GM12878 (cell line): Measurements from ENCODE around the gene CA6. TPM values are rescaled to one million over a fixed set of nuclear protein-coding genes. Genes with fewer than 3 reads are reported as not detected.
A peak's percentile ranks its signal among the peaks of the same experiment; 100 is the strongest.

Experiments used
- CHD4 ChIP-seq: fragments of 200-600 bp; sonication (generic); IDR thresholded peaks from 2 replicates; pipeline ENCODE4 v1.6.1; 2016; ENCODE audit warnings: mild to moderate bottlenecking
- EZH2 ChIP-seq: IDR thresholded peaks from 2 replicates; pipeline ENCODE4 v1.6.1; 2012; ENCODE audit warnings: low read depth, mild to moderate bottlenecking, control low read depth, inconsistent platforms, low read length, borderline replicate concordance; ENCODE audit not compliant: control insufficient read depth
- FOS ChIP-seq: IDR thresholded peaks from 3 replicates; pipeline ENCODE4 v1.6.1; 2011; ENCODE audit warnings: borderline replicate concordance; ENCODE audit not compliant: insufficient read length; ENCODE audit errors: extremely low read depth
- NFYB ChIP-seq: IDR thresholded peaks from 2 replicates; pipeline ENCODE4 v1.6.1; 2011; ENCODE audit warnings: low read depth, mild to moderate bottlenecking, low read length, improper control_type of control experiment, moderate library complexity; ENCODE audit not compliant: insufficient read depth
- NR2F1 ChIP-seq: fragments of 450-650 bp; conservative IDR thresholded peaks from 2 replicates; pipeline ENCODE4 v1.6.1; 2017; ENCODE audit warnings: mild to moderate bottlenecking
- POLR2AphosphoS5 ChIP-seq: IDR thresholded peaks from 2 replicates; pipeline ENCODE4 v1.6.1; 2011; ENCODE audit warnings: mild to moderate bottlenecking, low read length, inconsistent platforms
- RAD21 ChIP-seq: IDR thresholded peaks from 2 replicates; pipeline ENCODE4 v1.6.1; 2011; ENCODE audit warnings: mild to moderate bottlenecking, low read depth, low read length, moderate library complexity; ENCODE audit not compliant: insufficient read depth
- SMC3 ChIP-seq: IDR thresholded peaks from 2 replicates; pipeline ENCODE4 v1.6.1; 2011; ENCODE audit warnings: low read length, improper control_type of control experiment, borderline replicate concordance
- SPI1 ChIP-seq: IDR thresholded peaks from 2 replicates; pipeline ENCODE4 v1.6.1; 2011; ENCODE audit warnings: low read depth, mild to moderate bottlenecking, low read length, moderate library complexity, borderline replicate concordance; ENCODE audit not compliant: insufficient read depth
- YBX1 ChIP-seq: fragments of 450-650 bp; IDR thresholded peaks from 2 replicates; pipeline ENCODE4 v1.6.1; 2016; ENCODE audit warnings: antibody characterized with exemption
- polyA plus RNA-seq, 11 experiments: library from polyadenylated mRNA; depleted of rRNA in 4 of 11; unstranded in 6 of 11; stranded (reverse) in 5 of 11; fragments of >200 nt; fragmentation: Nextera tagmentation in 4 of 11; fragmentation: Illumina TruSeq in 1 of 11; extraction: Ambion mirVana in 4 of 11; extraction: Trizol in 1 of 11; gene quantifications; 1 replicate in 1 of 11; 2 replicates in 10 of 11; pipeline versions ENCODE4 v1.2.1 to v1.2.3, GENCODE V29; 2011 to 2016; ENCODE audit warnings: inconsistent platforms in 2 of 11, missing spikeins in 2 of 11, low read depth in 1 of 11
- total RNA-seq, 4 experiments: library from RNA; depleted of rRNA in 3 of 4; stranded (reverse); fragments of >200 nt in 3 of 4; fragmentation: Illumina TruSeq in 1 of 4; extraction: Trizol in 1 of 4; gene quantifications; 2 replicates each; pipeline versions ENCODE4 v1.2.1 to v1.2.3, GENCODE V29; 2013 to 2021
- TF ChIP-seq, protein P1 (sequence below): fragments of 450-650 bp; IDR thresholded peaks from 2 replicates; pipeline ENCODE4 v1.6.1; 2016; ENCODE audit warnings: mild to moderate bottlenecking, moderate library complexity, borderline replicate concordance
- TF ChIP-seq, protein P2 (sequence below): fragments of 450-650 bp; IDR thresholded peaks from 2 replicates; pipeline ENCODE4 v1.6.1; 2017; ENCODE audit warnings: borderline replicate concordance
- TF ChIP-seq, protein P3 (sequence below): IDR thresholded peaks from 2 replicates; pipeline ENCODE4 v1.6.1; 2012; ENCODE audit warnings: low read depth, low read length, improper control_type of control experiment
- TF ChIP-seq, protein P4 (sequence below): fragments of 450-650 bp; IDR thresholded peaks from 2 replicates; pipeline ENCODE4 v1.6.1; 2017; ENCODE audit warnings: mild to moderate bottlenecking, low read depth, inconsistent platforms; ENCODE audit not compliant: poor library complexity, severe bottlenecking
- TF ChIP-seq, protein P5 (sequence below): IDR thresholded peaks from 2 replicates; pipeline ENCODE4 v1.6.1; 2012; ENCODE audit warnings: improper control_type of control experiment, low read depth, low read length; ENCODE audit not compliant: insufficient replicate concordance

CA6 gene
- total and polyA plus RNA-seq, 10 of the 15 experiments (the other 5 are each of a cell fraction or from before 2014, with no cell fraction given): not detected

DNA sequence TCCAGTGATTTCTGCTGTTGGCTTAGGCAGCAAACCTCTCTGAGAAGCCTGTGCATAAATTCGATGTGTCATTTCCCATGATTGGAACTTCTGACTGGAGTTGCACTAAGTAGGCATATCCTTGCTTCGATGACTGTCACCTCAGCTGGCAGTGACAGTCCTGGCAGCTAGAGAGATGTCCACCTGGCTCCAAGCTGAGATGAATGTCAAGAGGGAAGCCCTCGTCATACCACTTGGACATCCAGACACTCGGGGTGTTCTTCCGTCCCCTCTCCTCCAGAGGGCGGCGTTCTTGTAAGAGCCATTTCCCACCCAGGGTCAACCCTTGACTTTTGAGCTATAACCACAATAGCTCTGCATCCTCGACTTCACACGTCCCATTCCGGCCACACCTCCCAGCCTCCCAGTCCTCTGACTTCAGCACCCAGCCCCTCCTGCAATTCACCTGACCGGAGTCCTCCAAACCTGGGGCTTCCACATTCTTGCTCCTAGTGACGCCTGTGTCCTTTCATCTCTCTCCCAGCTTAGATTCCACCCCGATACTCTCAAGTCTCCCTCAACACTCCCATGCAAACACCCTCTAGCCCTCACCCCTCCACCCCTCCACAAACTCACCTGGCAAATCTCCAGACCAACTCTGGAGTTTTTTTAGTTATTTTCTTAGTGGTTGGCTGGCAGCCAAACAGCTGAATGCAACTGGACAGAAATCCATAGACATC, 17.3 kb downstream of the CA6 start (continued):
- TF ChIP-seq, protein P1, sequence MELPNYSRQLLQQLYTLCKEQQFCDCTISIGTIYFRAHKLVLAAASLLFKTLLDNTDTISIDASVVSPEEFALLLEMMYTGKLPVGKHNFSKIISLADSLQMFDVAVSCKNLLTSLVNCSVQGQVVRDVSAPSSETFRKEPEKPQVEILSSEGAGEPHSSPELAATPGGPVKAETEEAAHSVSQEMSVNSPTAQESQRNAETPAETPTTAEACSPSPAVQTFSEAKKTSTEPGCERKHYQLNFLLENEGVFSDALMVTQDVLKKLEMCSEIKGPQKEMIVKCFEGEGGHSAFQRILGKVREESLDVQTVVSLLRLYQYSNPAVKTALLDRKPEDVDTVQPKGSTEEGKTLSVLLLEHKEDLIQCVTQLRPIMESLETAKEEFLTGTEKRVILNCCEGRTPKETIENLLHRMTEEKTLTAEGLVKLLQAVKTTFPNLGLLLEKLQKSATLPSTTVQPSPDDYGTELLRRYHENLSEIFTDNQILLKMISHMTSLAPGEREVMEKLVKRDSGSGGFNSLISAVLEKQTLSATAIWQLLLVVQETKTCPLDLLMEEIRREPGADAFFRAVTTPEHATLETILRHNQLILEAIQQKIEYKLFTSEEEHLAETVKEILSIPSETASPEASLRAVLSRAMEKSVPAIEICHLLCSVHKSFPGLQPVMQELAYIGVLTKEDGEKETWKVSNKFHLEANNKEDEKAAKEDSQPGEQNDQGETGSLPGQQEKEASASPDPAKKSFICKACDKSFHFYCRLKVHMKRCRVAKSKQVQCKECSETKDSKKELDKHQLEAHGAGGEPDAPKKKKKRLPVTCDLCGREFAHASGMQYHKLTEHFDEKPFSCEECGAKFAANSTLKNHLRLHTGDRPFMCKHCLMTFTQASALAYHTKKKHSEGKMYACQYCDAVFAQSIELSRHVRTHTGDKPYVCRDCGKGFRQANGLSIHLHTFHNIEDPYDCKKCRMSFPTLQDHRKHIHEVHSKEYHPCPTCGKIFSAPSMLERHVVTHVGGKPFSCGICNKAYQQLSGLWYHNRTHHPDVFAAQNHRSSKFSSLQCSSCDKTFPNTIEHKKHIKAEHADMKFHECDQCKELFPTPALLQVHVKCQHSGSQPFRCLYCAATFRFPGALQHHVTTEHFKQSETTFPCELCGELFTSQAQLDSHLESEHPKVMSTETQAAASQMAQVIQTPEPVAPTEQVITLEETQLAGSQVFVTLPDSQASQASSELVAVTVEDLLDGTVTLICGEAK: no peak
- TF ChIP-seq FOS (no peak), EZH2 (no peak), SPI1 (no peak), SMC3 (peak; percentile 65; the same call in 1 of the 2 replicates), NR2F1 (0 out of 2 replicates have a peak, but pooled peaks have one; percentile 14), YBX1 (no peak), CHD4 (no peak), NFYB (no peak), RAD21 (peak; percentile 44), POLR2AphosphoS5 (no peak)
- TF ChIP-seq, protein P2, sequence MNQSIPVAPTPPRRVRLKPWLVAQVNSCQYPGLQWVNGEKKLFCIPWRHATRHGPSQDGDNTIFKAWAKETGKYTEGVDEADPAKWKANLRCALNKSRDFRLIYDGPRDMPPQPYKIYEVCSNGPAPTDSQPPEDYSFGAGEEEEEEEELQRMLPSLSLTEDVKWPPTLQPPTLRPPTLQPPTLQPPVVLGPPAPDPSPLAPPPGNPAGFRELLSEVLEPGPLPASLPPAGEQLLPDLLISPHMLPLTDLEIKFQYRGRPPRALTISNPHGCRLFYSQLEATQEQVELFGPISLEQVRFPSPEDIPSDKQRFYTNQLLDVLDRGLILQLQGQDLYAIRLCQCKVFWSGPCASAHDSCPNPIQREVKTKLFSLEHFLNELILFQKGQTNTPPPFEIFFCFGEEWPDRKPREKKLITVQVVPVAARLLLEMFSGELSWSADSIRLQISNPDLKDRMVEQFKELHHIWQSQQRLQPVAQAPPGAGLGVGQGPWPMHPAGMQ: no peak
- TF ChIP-seq, protein P3, sequence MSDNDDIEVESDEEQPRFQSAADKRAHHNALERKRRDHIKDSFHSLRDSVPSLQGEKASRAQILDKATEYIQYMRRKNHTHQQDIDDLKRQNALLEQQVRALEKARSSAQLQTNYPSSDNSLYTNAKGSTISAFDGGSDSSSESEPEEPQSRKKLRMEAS: no peak
- TF ChIP-seq, protein P4, sequence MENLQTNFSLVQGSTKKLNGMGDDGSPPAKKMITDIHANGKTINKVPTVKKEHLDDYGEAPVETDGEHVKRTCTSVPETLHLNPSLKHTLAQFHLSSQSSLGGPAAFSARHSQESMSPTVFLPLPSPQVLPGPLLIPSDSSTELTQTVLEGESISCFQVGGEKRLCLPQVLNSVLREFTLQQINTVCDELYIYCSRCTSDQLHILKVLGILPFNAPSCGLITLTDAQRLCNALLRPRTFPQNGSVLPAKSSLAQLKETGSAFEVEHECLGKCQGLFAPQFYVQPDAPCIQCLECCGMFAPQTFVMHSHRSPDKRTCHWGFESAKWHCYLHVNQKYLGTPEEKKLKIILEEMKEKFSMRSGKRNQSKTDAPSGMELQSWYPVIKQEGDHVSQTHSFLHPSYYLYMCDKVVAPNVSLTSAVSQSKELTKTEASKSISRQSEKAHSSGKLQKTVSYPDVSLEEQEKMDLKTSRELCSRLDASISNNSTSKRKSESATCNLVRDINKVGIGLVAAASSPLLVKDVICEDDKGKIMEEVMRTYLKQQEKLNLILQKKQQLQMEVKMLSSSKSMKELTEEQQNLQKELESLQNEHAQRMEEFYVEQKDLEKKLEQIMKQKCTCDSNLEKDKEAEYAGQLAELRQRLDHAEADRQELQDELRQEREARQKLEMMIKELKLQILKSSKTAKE: no peak
- TF ChIP-seq, protein P5, sequence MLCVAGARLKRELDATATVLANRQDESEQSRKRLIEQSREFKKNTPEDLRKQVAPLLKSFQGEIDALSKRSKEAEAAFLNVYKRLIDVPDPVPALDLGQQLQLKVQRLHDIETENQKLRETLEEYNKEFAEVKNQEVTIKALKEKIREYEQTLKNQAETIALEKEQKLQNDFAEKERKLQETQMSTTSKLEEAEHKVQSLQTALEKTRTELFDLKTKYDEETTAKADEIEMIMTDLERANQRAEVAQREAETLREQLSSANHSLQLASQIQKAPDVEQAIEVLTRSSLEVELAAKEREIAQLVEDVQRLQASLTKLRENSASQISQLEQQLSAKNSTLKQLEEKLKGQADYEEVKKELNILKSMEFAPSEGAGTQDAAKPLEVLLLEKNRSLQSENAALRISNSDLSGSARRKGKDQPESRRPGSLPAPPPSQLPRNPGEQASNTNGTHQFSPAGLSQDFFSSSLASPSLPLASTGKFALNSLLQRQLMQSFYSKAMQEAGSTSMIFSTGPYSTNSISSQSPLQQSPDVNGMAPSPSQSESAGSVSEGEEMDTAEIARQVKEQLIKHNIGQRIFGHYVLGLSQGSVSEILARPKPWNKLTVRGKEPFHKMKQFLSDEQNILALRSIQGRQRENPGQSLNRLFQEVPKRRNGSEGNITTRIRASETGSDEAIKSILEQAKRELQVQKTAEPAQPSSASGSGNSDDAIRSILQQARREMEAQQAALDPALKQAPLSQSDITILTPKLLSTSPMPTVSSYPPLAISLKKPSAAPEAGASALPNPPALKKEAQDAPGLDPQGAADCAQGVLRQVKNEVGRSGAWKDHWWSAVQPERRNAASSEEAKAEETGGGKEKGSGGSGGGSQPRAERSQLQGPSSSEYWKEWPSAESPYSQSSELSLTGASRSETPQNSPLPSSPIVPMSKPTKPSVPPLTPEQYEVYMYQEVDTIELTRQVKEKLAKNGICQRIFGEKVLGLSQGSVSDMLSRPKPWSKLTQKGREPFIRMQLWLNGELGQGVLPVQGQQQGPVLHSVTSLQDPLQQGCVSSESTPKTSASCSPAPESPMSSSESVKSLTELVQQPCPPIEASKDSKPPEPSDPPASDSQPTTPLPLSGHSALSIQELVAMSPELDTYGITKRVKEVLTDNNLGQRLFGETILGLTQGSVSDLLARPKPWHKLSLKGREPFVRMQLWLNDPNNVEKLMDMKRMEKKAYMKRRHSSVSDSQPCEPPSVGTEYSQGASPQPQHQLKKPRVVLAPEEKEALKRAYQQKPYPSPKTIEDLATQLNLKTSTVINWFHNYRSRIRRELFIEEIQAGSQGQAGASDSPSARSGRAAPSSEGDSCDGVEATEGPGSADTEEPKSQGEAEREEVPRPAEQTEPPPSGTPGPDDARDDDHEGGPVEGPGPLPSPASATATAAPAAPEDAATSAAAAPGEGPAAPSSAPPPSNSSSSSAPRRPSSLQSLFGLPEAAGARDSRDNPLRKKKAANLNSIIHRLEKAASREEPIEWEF: no peak
